ENCODE measurements around the gene RRP12.

The RRP12 gene

GRCh38 chr10:97318772-97319651 is 82.1 kb downstream of the RRP12 start, which contains the start of gene FRAT1:
Gene FRAT1 (plus strand): TSS chr10:97319271. CDS start chr10:97319454, 183 bp downstream.
- peak; percentile 63 for TF ChIP-seq POLR2A (IDR thresholded peaks at IDR 0.05; ENCODE audit: low read depth, low read length)
- FAIRE-seq: no peak
- DNase-seq (ENCODE audit: insufficient read length, low spot score): peak; percentile 88

GRCh38 chr10:97314671-97315070 is 86.5 kb downstream of the RRP12 start:
- TF ChIP-seq POLR2A (IDR thresholded peaks at IDR 0.05; ENCODE audit: low read depth, low read length): no peak
- FAIRE-seq: no peak
- no peak for DNase-seq (ENCODE audit: insufficient read length, low spot score)

GRCh38 chr10:97312897-97313296 is 88.2 kb downstream of the RRP12 start:
- TF ChIP-seq POLR2A (IDR thresholded peaks at IDR 0.05; ENCODE audit: low read depth, low read length): no peak
- no peak for DNase-seq (ENCODE audit: insufficient read length, low spot score)
- no peak for FAIRE-seq

GRCh38 chr10:97311111-97311626 is 90.0 kb downstream of the RRP12 start:
- FAIRE-seq (no peak), DNase-seq (ENCODE audit: insufficient read length, low spot score) (no peak)
- TF ChIP-seq POLR2A (IDR thresholded peaks at IDR 0.05; ENCODE audit: low read depth, low read length): no peak

- TF ChIP-seq POLR2A (IDR thresholded peaks at IDR 0.05; ENCODE audit: low read depth, low read length): no peak
- DNase-seq (ENCODE audit: insufficient read length, low spot score) (no peak), FAIRE-seq (no peak)
These were observed 93.0 kb downstream of the RRP12 start for GRCh38 chr10:97307866-97308780.

GRCh38 chr10:97307441-97307840 is 93.7 kb downstream of the RRP12 start:
- DNase-seq (ENCODE audit: insufficient read length, low spot score) (no peak), FAIRE-seq (no peak)
- no peak for TF ChIP-seq POLR2A (IDR thresholded peaks at IDR 0.05; ENCODE audit: low read depth, low read length)
